HG03469 (cell line): ENCODE data around the gene OSTN.
"Not testable (repeated sequence)": the region's sequence is repeated elsewhere in the genome, so short reads cannot be mapped to it uniquely, and the experiment has no call there.

ENCODE experiments used
- ATAC-seq: cut with Tn5 transposase; IDR thresholded peaks from one replicate; pipeline ENCODE4 v1.9.1; 2021; ENCODE audit warnings: mild to moderate bottlenecking, moderate library complexity, moderate number of reproducible peaks; ENCODE audit not compliant: unreplicated experiment

Gene OSTN

DNA sequence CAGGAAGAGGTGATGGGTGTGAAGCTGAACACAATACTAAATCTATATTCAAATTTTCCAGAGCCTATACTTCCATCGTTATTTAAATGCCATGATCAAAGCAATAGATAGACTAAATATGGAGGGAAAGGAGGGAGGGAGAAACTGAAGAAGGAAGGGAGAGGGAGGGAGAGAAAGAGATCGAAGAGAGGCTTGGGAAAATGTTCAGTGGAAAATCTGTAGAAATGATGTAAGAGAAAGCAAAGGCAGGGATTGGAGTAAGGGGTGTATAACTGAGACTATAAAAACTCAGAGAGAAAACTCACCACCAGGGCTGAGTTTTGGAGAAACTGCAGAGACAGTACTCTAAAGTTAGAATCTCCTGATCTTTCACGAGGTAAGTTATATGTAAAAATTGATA lies at the start of gene OSTN:
TSS of gene OSTN (plus strand) at position 310 of the 400 bp plus-strand sequence. CDS start 13,292 bp downstream, outside the sequence.
- no peak for ATAC-seq

DNA sequence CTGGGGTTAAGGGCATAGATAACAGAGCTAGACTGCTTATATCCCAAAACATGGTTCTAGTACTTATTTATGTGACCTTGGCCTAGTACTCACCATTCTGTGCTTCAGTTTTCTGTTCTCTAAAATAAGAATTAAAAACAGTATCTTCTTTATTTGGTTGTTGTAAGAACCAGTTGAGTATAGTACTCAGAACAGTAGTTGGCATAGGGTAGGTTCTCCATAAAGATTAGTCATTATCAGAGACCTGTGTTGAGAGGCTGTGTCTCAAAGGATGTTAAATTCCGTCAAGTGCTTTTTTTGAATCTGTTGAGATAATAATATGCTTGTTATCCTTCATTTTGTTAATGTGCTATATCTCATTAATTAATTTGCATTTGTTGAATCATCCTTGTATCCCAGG lies 47.4 kb upstream of the OSTN start:
- ATAC-seq, result no peak

- no peak for ATAC-seq
Observed at GRCh38 chr3:191154827-191155226, 44.2 kb upstream of the OSTN start.

DNA sequence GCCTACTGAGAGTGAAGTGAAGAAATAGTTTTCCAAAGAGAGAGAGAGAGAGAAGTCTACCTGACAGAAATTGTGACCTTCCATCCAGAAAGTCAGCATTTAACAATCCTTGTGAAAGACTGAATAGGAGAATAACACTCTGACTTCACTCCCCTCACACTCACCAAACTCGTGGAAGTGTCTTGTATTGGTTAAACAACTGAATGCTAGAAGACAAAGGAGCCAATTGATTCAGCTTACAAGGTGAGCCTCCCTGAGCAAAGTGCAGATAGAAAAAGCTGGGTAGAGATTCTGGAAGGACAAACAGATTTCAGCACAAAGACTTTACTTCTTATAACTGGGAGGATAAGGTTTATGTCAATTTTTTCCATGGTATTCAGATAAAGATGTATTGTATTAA lies 40.8 kb upstream of the OSTN start:
- no peak for ATAC-seq

DNA sequence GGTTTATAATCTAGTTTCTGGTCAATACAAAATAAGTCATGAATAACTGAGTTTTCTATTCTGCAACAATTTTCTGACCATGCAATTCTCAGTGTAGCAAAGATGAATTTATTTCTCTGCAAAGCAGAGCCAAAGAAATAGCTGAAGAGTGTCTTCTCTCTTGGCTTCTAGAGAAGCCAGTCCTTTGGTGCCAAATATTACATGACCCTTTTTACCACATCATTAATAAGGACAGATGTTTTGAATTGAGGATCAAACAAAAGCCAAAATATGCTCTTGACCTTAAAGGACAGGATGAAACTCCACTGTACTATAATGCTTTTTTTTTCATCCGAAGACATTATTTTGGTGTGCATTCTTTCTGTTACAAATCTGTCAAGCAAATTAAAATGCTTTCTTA lies 40.2 kb upstream of the OSTN start:
- ATAC-seq, result no peak

DNA sequence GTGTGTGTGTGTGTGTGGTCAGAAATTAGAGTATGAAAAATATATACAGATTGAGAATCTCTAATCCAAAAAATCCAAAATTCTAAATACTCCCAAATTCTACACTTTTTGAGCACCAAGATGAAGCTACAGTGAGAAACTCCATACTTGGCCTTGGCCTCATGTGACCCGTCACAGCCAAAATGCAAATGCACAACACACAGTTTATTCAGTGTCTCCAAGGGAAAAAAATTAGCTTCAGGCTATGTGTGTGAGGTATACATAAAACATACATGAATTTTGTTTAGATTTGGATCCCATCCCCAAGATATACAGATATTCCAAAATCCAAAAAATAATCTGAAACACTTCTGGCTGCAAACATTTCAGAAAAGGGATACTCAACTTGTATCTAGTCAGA lies 33.2 kb upstream of the OSTN start:
- ATAC-seq, result no peak

DNA sequence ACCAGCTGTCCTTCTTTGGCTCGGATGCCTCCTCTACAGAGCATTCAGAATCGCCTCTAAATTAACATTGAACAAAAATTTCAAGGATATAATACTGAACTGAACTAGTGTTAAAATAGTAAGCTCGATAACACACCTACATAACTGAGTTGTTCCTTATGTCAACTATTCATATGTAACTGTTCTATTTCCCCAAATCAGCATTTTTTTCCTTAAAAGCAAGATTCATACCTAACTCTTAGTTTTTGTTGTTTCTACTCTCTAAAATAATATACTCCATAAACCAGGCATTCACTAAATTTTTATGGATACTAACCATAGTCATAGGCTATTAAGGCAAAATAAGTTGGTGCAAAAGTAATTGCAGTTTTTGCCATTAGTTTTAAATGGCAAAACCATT lies 32.7 kb upstream of the OSTN start:
- ATAC-seq, result no peak

GRCh38 chr3:191169566-191169965 lies 29.5 kb upstream of the OSTN start:
- no peak for ATAC-seq

- no peak for ATAC-seq
Observed at GRCh38 chr3:191170097-191170496, 28.9 kb upstream of the OSTN start.

DNA sequence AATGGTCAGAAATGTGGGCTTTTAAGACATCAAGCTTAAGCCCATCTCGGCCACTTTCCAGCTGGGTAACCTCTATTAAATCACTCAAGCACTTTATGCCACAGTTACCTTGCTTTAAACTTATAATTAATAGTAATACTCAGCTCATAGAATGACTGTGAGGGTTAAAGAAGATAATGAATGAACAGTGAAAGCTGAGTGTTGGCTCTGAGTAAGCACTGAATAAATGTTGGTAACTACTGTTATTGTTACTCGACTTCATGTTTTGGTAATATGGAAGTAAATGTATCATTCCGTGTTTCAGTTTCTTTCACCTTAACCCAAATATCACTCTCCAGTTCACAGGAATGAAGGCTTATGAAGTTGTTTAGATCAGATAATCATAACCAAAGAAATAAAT lies 23.9 kb upstream of the OSTN start:
- no peak for ATAC-seq

GRCh38 chr3:191176038-191176785 lies 22.8 kb upstream of the OSTN start:
- no peak for ATAC-seq

DNA sequence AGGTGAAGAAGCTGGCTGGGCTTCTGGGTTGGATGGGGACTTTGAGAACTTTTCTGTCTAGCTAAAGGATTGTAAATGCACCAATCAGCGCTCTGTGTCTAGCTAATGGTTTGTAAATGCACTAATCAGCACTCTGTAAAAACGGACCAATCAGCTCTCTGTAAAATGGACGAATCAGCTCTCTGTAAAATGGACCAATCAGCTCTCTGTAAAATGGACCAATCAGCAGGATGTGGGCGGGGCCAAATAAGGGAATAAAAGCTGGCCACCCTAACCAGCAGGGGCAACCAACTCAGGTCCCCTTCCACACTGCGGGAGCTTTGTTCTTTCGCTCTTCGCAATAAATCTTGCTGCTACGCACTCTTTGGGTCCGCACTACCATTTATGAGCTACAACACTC lies 13.7 kb upstream of the OSTN start:
- not testable (repeated sequence) for ATAC-seq

DNA sequence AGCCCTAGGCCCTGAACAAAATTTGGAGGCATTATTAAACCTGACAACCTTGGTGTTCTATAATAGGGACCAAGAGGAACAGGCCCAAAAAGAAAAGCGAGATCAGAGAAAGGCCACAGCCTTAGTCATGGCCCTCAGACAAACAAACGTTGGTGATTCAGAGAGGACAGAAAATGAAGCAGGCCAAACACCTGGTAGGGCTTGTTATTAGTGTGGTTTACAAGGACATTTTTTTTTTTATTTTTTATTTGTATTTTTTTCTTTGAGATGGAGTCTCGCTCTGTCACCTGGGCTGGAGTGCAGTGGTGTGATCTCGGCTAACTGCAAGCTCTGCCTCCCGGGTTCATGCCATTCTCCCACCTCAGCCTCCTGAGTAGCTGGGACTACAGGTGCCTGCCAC lies 10.8 kb upstream of the OSTN start:
- ATAC-seq, result not testable (repeated sequence)

- ATAC-seq, result not testable (repeated sequence)
Observed at GRCh38 chr3:191192270-191192669, 6.8 kb upstream of the OSTN start.

GRCh38 chr3:191192941-191193340 lies 6.1 kb upstream of the OSTN start:
- no peak for ATAC-seq

DNA sequence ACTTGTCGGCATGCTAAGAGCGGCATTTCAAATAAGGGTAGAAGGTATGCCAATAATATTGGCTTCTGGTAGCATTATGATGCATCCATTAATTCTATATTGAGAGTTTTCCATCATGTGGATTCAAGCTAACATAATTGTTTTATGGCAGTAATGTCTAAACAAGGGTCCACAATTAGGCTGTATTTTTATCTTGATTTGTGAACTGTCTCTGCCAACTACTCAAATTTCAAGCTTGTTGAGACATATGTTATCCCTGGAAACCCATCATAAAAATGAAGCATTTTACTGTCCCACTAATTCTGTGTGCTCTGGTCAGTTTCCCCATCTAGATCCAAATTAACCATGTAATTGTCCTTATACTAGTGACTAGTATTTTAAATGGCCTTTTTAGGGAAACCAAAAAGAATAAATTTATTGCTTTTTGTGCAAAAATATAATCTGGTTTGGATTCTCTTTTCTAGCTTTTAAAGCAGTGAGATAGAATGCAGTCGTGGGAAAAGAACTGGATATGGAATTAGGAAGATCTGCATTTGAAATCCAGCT lies 1.2 kb upstream of the OSTN start:
- ATAC-seq, result no peak

GRCh38 chr3:191198480-191198879 lies 561 bp upstream of the OSTN start:
- no peak for ATAC-seq

DNA sequence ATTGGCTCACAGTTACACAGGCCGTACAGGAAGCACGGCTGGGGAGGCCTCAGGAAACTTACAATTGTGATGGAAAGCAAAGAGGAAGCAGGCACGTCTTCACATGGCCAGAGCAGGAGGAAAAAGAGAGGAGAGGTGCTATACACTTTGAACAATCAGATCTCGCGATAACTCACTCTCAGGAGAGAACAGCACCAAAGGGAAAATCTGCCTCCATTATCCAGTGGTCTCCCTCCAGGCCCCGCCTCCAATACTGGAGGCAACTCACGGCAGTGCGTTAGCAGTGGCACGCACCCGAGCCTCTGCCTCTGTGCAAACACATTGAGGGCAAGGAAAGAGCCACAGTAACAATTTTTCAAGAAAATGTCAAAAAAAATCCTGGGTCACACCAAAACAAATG lies 11.0 kb downstream of the OSTN start:
- no peak for ATAC-seq

GRCh38 chr3:191216510-191216909 lies 17.5 kb downstream of the OSTN start:
- ATAC-seq, result no peak

- no peak for ATAC-seq
Observed at GRCh38 chr3:191217301-191217700, 18.3 kb downstream of the OSTN start.

GRCh38 chr3:191220908-191221307 lies 21.9 kb downstream of the OSTN start:
- ATAC-seq, result no peak

- ATAC-seq, result no peak
Observed at GRCh38 chr3:191221638-191222037, 22.6 kb downstream of the OSTN start.

DNA sequence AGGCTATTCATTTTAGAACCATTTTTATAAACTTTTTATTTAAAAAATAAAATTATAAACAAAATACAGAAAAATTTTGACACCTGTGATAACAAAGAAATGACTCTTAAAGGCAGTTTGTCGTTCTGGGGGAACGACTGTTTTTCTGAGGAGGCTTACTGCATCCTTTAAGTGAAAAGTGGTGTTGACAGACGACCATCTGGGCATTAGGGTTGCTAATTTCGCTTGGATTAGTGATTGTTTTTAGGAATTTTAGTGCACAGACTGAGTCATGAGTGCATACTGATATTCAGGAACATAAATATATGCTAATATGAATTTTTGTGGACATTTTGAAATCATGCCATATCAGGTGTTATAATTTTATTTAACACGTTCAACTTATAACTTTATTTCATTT lies 28.5 kb downstream of the OSTN start:
- ATAC-seq, result no peak
